Neural crest cell (in vitro differentiated cells): ENCODE measurements around the gene CAMK4. TPM values are rescaled to one million over a fixed set of nuclear protein-coding genes. Genes with fewer than 3 reads are reported as not detected.

Experiments
- DNase-seq: peaks from one replicate; pipeline ENCODE4 v3.0.0; 2021; ENCODE audit warnings: low read depth, mixed read lengths, low spot score
- H3K27ac Mint-ChIP-seq: one replicate; pipeline ENCODE4 v1.8.0; 2021; ENCODE audit warnings: mild to moderate bottlenecking, mixed read lengths; ENCODE audit not compliant: unreplicated experiment
- H3K27me3 Mint-ChIP-seq: 2 replicates; pipeline ENCODE4 v1.8.0; 2021; ENCODE audit warnings: low read depth, mild to moderate bottlenecking, mixed read lengths
- H3K36me3 Mint-ChIP-seq: 2 replicates; pipeline ENCODE4 v1.8.0; 2021; ENCODE audit warnings: low read depth, mild to moderate bottlenecking, mixed read lengths
- H3K4me1 Mint-ChIP-seq: 2 replicates; pipeline ENCODE4 v1.8.0; 2021; ENCODE audit warnings: mixed read lengths
- H3K4me3 Mint-ChIP-seq: one replicate; pipeline ENCODE4 v1.8.0; 2021; ENCODE audit warnings: mild to moderate bottlenecking, mixed read lengths
- H3K9me3 Mint-ChIP-seq: 2 replicates; pipeline ENCODE4 v1.8.0; 2021; ENCODE audit warnings: mixed read lengths
- CTCF ChIP-seq: fragments of 200-600 bp; sonication (generic); conservative IDR thresholded peaks from 2 replicates; pipeline ENCODE4 v1.5.0; 2021; ENCODE audit warnings: antibody characterized with exemption, mild to moderate bottlenecking
- total RNA-seq: library from RNA; stranded (reverse); gene quantifications from 2 replicates; pipeline ENCODE4 v1.2.1, GENCODE V29; 2021

CAMK4 gene
- total RNA-seq, 1 donor from 2014 or later, result 9.4 TPM

GRCh38 chr5:111535879-111536549 is 311.8 kb downstream of the CAMK4 start:
- TF ChIP-seq CTCF, result no peak
- no peaks in the 10 kb centered on the region for H3K36me3 Mint-ChIP-seq
- H3K4me3 Mint-ChIP-seq, result no peak overlapping the region
- H3K27me3 Mint-ChIP-seq, result no peaks in the 10 kb centered on the region
- peaks cover 5% of the 10 kb centered on the region for H3K9me3 Mint-ChIP-seq
- no peak overlapping the region for H3K27ac Mint-ChIP-seq
- H3K4me1 Mint-ChIP-seq, result peaks cover 7% of the 10 kb centered on the region
- DNase-seq, result no peak

- H3K4me1 Mint-ChIP-seq, result peaks cover 6% of the 10 kb centered on the region
- H3K9me3 Mint-ChIP-seq, result peaks cover 5% of the 10 kb centered on the region
- H3K27me3 Mint-ChIP-seq, result no peaks in the 10 kb centered on the region
- H3K27ac Mint-ChIP-seq, result no peak overlapping the region
- H3K36me3 Mint-ChIP-seq, result no peaks in the 10 kb centered on the region
- no peak overlapping the region for H3K4me3 Mint-ChIP-seq
- no peak for DNase-seq
- TF ChIP-seq CTCF, result no peak
These were observed 313.2 kb downstream of the CAMK4 start for GRCh38 chr5:111537141-111538024.

Other genes starting within 250 kb of the CAMK4 start
- not detected in 2 replicates for gene TSLP, start 152.7 kb upstream of the CAMK4 start, total RNA-seq
- 31.0 and 33.7 TPM in 2 replicates for gene WDR36, start 132.0 kb upstream of the CAMK4 start, total RNA-seq